IMR-90 (cell line): Measurements from ENCODE around the gene MYO1F. TPM values are rescaled to one million over a fixed set of nuclear protein-coding genes. Genes with fewer than 3 reads are reported as not detected.

Source experiments
- ATAC-seq: fragments of 200-7000 bp; cut with Tn5 transposase; 2 replicates; pipeline ENCODE4 v1.9.1; 2020; ENCODE audit warnings: low read depth, mild to moderate bottlenecking, moderate library complexity
- BruUV-seq: library from RNA; stranded (reverse); fragments of 400-500 nt; replicated peaks from 2 replicates; lab custom pipeline; 2021; lab: Mats Ljungman, UMichigan
- CTCF ChIA-PET: fragments of 300-600 bp; formaldehyde crosslinking; extraction: SDS; loops from one replicate; lab custom pipeline; 2021; ENCODE audit warnings: antibody characterized with exemption; lab: Yijun Ruan, JAX
- POLR2A ChIA-PET: fragments of 300-600 bp; sonication (Branson Sonifier 250); formaldehyde crosslinking; loops from one replicate; lab custom pipeline; 2022; ENCODE audit warnings: antibody characterized with exemption; ENCODE audit not compliant: unreplicated experiment; lab: Charles Lee
- DNase-seq: peaks from one replicate; pipeline ENCODE4 v3.0.0; 2013
- H2AFZ ChIP-seq: replicated peaks from 2 replicates; pipeline ENCODE3; 2013; ENCODE audit warnings: low read length, mild to moderate bottlenecking; ENCODE audit not compliant: poor library complexity
- H2AK5ac ChIP-seq: 2 replicates; pipeline ENCODE4 v1.6.1; 2013; ENCODE audit warnings: low read depth, low read length, inconsistent platforms
- H2AK9ac ChIP-seq: replicated peaks from 2 replicates; pipeline ENCODE3; 2013; ENCODE audit warnings: mild to moderate bottlenecking, low read depth, low read length, moderate library complexity; ENCODE audit not compliant: poor library complexity
- H2BK120ac ChIP-seq: 2 replicates; pipeline ENCODE4 v1.6.1; 2013; ENCODE audit warnings: low read depth, low read length, inconsistent platforms
- H2BK15ac ChIP-seq: 3 replicates; pipeline ENCODE4 v1.6.1; 2013; ENCODE audit warnings: low read depth, low read length, inconsistent platforms
- H2BK20ac ChIP-seq: 2 replicates; pipeline ENCODE4 v1.6.1; 2013; ENCODE audit warnings: low read depth, mild to moderate bottlenecking, inconsistent platforms, low read length, moderate library complexity
- H2BK5ac ChIP-seq: 2 replicates; pipeline ENCODE4 v1.6.1; 2013; ENCODE audit warnings: mild to moderate bottlenecking, low read depth, low read length, inconsistent platforms; ENCODE audit not compliant: poor library complexity, severe bottlenecking
- H3K14ac ChIP-seq: replicated peaks from 2 replicates; pipeline ENCODE4 v1.6.1; 2013; ENCODE audit warnings: low read depth, low read length, inconsistent platforms
- H3K18ac ChIP-seq: 2 replicates; pipeline ENCODE4 v1.6.1; 2013; ENCODE audit warnings: low read depth, low read length, control low read depth
- H3K23ac ChIP-seq: 2 replicates; pipeline ENCODE4 v1.6.1; 2013; ENCODE audit warnings: low read depth, low read length, inconsistent platforms
- H3K27ac ChIP-seq: 2 replicates; pipeline ENCODE4 v1.5.1; 2013; ENCODE audit warnings: mild to moderate bottlenecking, control low read depth, low read length; ENCODE audit not compliant: insufficient read depth
- H3K27me3 ChIP-seq: 2 replicates; pipeline ENCODE4 v1.6.1; 2013; ENCODE audit warnings: low read length; ENCODE audit not compliant: control insufficient read depth, insufficient read depth
- H3K36me3 ChIP-seq: 2 replicates; pipeline ENCODE4 v1.6.1; 2013; ENCODE audit warnings: low read length, mixed read lengths; ENCODE audit not compliant: control insufficient read depth, insufficient read depth
- H3K4ac ChIP-seq: 2 replicates; pipeline ENCODE4 v1.6.1; 2013; ENCODE audit warnings: low read depth, low read length, inconsistent platforms
- H3K4me1 ChIP-seq: 2 replicates; pipeline ENCODE4 v1.6.1; 2013; ENCODE audit warnings: low read length, mixed read lengths; ENCODE audit not compliant: control insufficient read depth, insufficient read depth
- H3K4me2 ChIP-seq: 2 replicates; pipeline ENCODE4 v1.6.1; 2013; ENCODE audit warnings: low read depth, mild to moderate bottlenecking, control low read depth, low read length, moderate library complexity
- H3K4me3 ChIP-seq: 2 replicates; pipeline ENCODE4 v1.5.1; 2013; ENCODE audit warnings: low read depth, mild to moderate bottlenecking, control low read depth, low read length, moderate library complexity; ENCODE audit not compliant: insufficient read depth
- H3K56ac ChIP-seq: 2 replicates; pipeline ENCODE4 v1.6.1; 2013; ENCODE audit warnings: low read length, inconsistent platforms; ENCODE audit not compliant: insufficient read depth; ENCODE audit errors: extremely low read depth
- H3K79me1 ChIP-seq, 2 experiments: 2 replicates each; pipeline ENCODE4 v1.6.1; 2013; ENCODE audit warnings: low read length in 2 of 2, inconsistent platforms in 1 of 2, low read depth in 1 of 2
- H3K9ac ChIP-seq: 2 replicates; pipeline ENCODE4 v1.6.1; 2013; ENCODE audit warnings: low read depth, low read length, control low read depth
- H3K9me1 ChIP-seq: 2 replicates; pipeline ENCODE4 v1.6.1; 2013; ENCODE audit warnings: low read length, inconsistent platforms; ENCODE audit not compliant: insufficient read depth
- H3K9me3 ChIP-seq: 2 replicates; pipeline ENCODE4 v1.6.1; 2013; ENCODE audit warnings: low read length; ENCODE audit not compliant: control insufficient read depth, insufficient read depth
- H4K20me1 ChIP-seq: 2 replicates; pipeline ENCODE4 v1.6.1; 2013; ENCODE audit warnings: low read length, inconsistent platforms; ENCODE audit not compliant: insufficient read depth
- H4K5ac ChIP-seq: 2 replicates; pipeline ENCODE4 v1.6.1; 2013; ENCODE audit warnings: mild to moderate bottlenecking, low read depth, low read length, control low read depth
- H4K8ac ChIP-seq, 2 experiments: 2 replicates each; pipeline ENCODE4 v1.6.1; 2013; ENCODE audit warnings: low read depth in 2 of 2, low read length in 2 of 2, control low read depth in 1 of 2, inconsistent platforms in 1 of 2
- H4K91ac ChIP-seq: 2 replicates; pipeline ENCODE4 v1.6.1; 2013; ENCODE audit warnings: low read depth, low read length, inconsistent platforms; ENCODE audit not compliant: insufficient read depth
- BHLHE40 ChIP-seq: fragments of 150-350 bp; IDR thresholded peaks from 2 replicates; pipeline ENCODE4 v1.6.1; 2016; ENCODE audit warnings: mild to moderate bottlenecking, low read depth, low read length
- CEBPB ChIP-seq: IDR thresholded peaks from 2 replicates; pipeline ENCODE4 v1.6.1; 2012; ENCODE audit warnings: low read depth, low read length, improper control_type of control experiment
- CHD1 ChIP-seq: IDR thresholded peaks from 2 replicates; pipeline ENCODE4 v1.6.1; 2012; ENCODE audit warnings: low read depth, low read length, improper control_type of control experiment
- CTCF ChIP-seq: conservative IDR thresholded peaks from 2 replicates; pipeline ENCODE4 v1.5.1; 2012; ENCODE audit warnings: mild to moderate bottlenecking, low read depth, low read length, improper control_type of control experiment
- ELK1 ChIP-seq: fragments of 150-350 bp; IDR thresholded peaks from 2 replicates; pipeline ENCODE4 v1.6.1; 2016; ENCODE audit warnings: low read depth, mild to moderate bottlenecking, low read length, moderate library complexity, borderline replicate concordance
- FOS ChIP-seq: fragments of 150-350 bp; IDR thresholded peaks from 2 replicates; pipeline ENCODE4 v1.6.1; 2016; ENCODE audit warnings: low read depth, low read length
- MAFK ChIP-seq: IDR thresholded peaks from 2 replicates; pipeline ENCODE4 v1.6.1; 2012; ENCODE audit warnings: low read depth, low read length, improper control_type of control experiment
- MAZ ChIP-seq: IDR thresholded peaks from 2 replicates; pipeline ENCODE4 v1.6.1; 2012; ENCODE audit warnings: low read depth, mild to moderate bottlenecking, low read length, improper control_type of control experiment, moderate library complexity, borderline replicate concordance
- MXI1 ChIP-seq: IDR thresholded peaks from 2 replicates; pipeline ENCODE4 v1.6.1; 2012; ENCODE audit warnings: low read depth, mild to moderate bottlenecking, low read length, moderate library complexity, borderline replicate concordance
- NFE2L2 ChIP-seq: fragments of 150-350 bp; IDR thresholded peaks from 2 replicates; pipeline ENCODE4 v1.6.1; 2016; ENCODE audit warnings: low read depth, mild to moderate bottlenecking, low read length
- POLR2A ChIP-seq: IDR thresholded peaks from 2 replicates; pipeline ENCODE4 v1.6.1; 2012; ENCODE audit warnings: mild to moderate bottlenecking, low read depth, low read length
- RAD21 ChIP-seq: IDR thresholded peaks from 2 replicates; pipeline ENCODE4 v1.6.1; 2012; ENCODE audit warnings: low read length, improper control_type of control experiment
- RCOR1 ChIP-seq: IDR thresholded peaks from 2 replicates; pipeline ENCODE4 v1.6.1; 2012; ENCODE audit warnings: mild to moderate bottlenecking, low read length, improper control_type of control experiment; ENCODE audit not compliant: insufficient replicate concordance
- RFX5 ChIP-seq: IDR thresholded peaks from 2 replicates; pipeline ENCODE4 v1.8.0; 2012; ENCODE audit warnings: low read depth, mild to moderate bottlenecking, low read length, moderate library complexity
- SMC3 ChIP-seq: fragments of 150-350 bp; IDR thresholded peaks from 2 replicates; pipeline ENCODE4 v1.6.1; 2016; ENCODE audit warnings: low read depth, mild to moderate bottlenecking, antibody characterized with exemption, low read length, moderate library complexity
- USF2 ChIP-seq: fragments of 150-350 bp; IDR thresholded peaks from 2 replicates; pipeline ENCODE4 v1.6.1; 2017; ENCODE audit warnings: mild to moderate bottlenecking, antibody characterized with exemption, low read length, low read depth
- WGBS, 2 experiments: methylation state at CpG; one replicate each; pipeline versions ENCODE4 v1.1.5 to v1.1.7; 2013; ENCODE audit warnings: missing lambda C conversion rate in 2 of 2; ENCODE audit not compliant: insufficient read length in 1 of 2; ENCODE audit errors: extremely low coverage in 2 of 2; 5-methylcytosine and 5-hydroxymethylcytosine counted together
- dilution Hi-C: fragments of 300-500 bp; cut with HindIII; formaldehyde crosslinking; loops from one replicate; pipeline ENCODE4 v1.14.3; 2018; ENCODE audit warnings: low sequenced_read_pairs; ENCODE audit not compliant: unreplicated experiment
- in situ Hi-C: fragments of 300-500 bp; cut with MboI; formaldehyde crosslinking; loops from 3 replicates; pipeline ENCODE4 v1.14.3; 2019; ENCODE audit warnings: low sequenced_read_pairs, inconsistent platforms, mixed read lengths
- intact Hi-C: fragments of 100-400 bp; cut with micrococcal nuclease; formaldehyde crosslinking; loops from 2 replicates; pipeline ENCODE4 v1.10.0; 2022
- polyA plus RNA-seq, 3 experiments: library from polyadenylated mRNA; depleted of rRNA; stranded (reverse); fragments of >200 nt; gene quantifications; 2 replicates each; pipeline ENCODE4 v1.2.3, GENCODE V29; 2012; ENCODE audit warnings: low replicate concordance in 1 of 3
- total RNA-seq: library from RNA; depleted of rRNA; stranded (reverse); fragments of >200 nt; gene quantifications from 2 replicates; pipeline ENCODE4 v1.2.3, GENCODE V29; 2012

The MYO1F gene
- total and polyA plus RNA-seq, 2 of the 4 experiments (the other 2 are of a cell fraction): 0.14 to 0.18 TPM

GRCh38 chr19:8626842-8627241 is 49.6 kb upstream of the MYO1F start:
- no peak for DNase-seq
- Histone ChIP-seq H3K9ac (no peak overlapping the region), H2BK20ac (no peak overlapping the region), H3K9me3 (peaks cover 6% of the 10 kb centered on the region), H3K27me3 (no peaks in the 10 kb centered on the region), H2BK5ac (no peak overlapping the region), H4K91ac (no peak overlapping the region), H2AK5ac (no peak overlapping the region), H2BK120ac (no peak overlapping the region), H4K5ac (no peak overlapping the region), H2AK9ac (no peak overlapping the region), H3K23ac (no peak overlapping the region), H4K8ac (no peak overlapping the region), H2BK15ac (no peak overlapping the region), H3K18ac (no peak overlapping the region), H3K56ac (no peak overlapping the region), H3K4me1 (peaks cover 2% of the 10 kb centered on the region; the same call in 1 of the 2 replicates), H4K20me1 (no peaks in the 10 kb centered on the region), H2AFZ (no peak overlapping the region), H3K27ac (no peak overlapping the region), H3K36me3 (no peaks in the 10 kb centered on the region), H3K79me1 (no peaks in the 10 kb centered on the region), H3K9me1 (no peaks in the 10 kb centered on the region), H3K4me3 (no peak overlapping the region), H3K4ac (no peak overlapping the region), H3K4me2 (no peak overlapping the region), H3K14ac (no peak overlapping the region)
- POLR2A ChIA-PET: interaction anchor here (0.6 kb wide), 1 partner anchor 808 kb away, joined by 8 read pairs; no protein-coding TSS in a partner anchor
- in situ Hi-C loops: no loop called here
- no peak for TF ChIP-seq CTCF
- no peak for TF ChIP-seq SMC3
- no peak for TF ChIP-seq CHD1
- no peak for TF ChIP-seq BHLHE40
- no peak for TF ChIP-seq USF2
- no peak for TF ChIP-seq FOS
- no peak for TF ChIP-seq CEBPB
- no peak for TF ChIP-seq MAFK
- no peak for TF ChIP-seq MAZ
- no peak for TF ChIP-seq RCOR1
- no peak for TF ChIP-seq ELK1
- TF ChIP-seq RAD21: no peak
- no peak for TF ChIP-seq MXI1
- no peak for TF ChIP-seq RFX5
- TF ChIP-seq NFE2L2: no peak
- no peak for TF ChIP-seq POLR2A
- intact Hi-C loops: no loop called here
- dilution Hi-C loops: no loop called here
- 40% methylated on average over 1 of the region's 8 CpGs; no CpG with 5 or more reads in 1 of the 2 experiments for WGBS, 2 experiments
- no peak for ATAC-seq
- no TSS peak for BruUV-seq
- CTCF ChIA-PET: no interaction called here
